NCI-H1092 treated with DMSO at 0.1 percent for 48 hours (cell line): ENCODE results near the gene IL1A.

Experiments
- DNase-seq: peaks from one replicate; lab custom pipeline; 2025; lab: John Stamatoyannopoulos, UW

Gene IL1A

GRCh38 chr2:112818094-112818902 lies 34.0 kb upstream of the IL1A start:
- no peak for DNase-seq

- DNase-seq, result no peak
Observed at GRCh38 chr2:112817082-112817689, 32.9 kb upstream of the IL1A start.

GRCh38 chr2:112814278-112814677 lies 30.0 kb upstream of the IL1A start:
- DNase-seq, result no peak

- DNase-seq, result no peak
Observed at GRCh38 chr2:112813280-112813966, 29.1 kb upstream of the IL1A start.

GRCh38 chr2:112812318-112813267 lies 28.3 kb upstream of the IL1A start:
- DNase-seq, result no peak

GRCh38 chr2:112811841-112812306 lies 27.6 kb upstream of the IL1A start:
- DNase-seq, result no peak

- no peak for DNase-seq
Observed at GRCh38 chr2:112811276-112811831, 27.1 kb upstream of the IL1A start.

GRCh38 chr2:112809112-112809511 lies 24.8 kb upstream of the IL1A start:
- no peak for DNase-seq

GRCh38 chr2:112807233-112807807 lies 23.0 kb upstream of the IL1A start:
- DNase-seq, result no peak

- no peak for DNase-seq
Observed at GRCh38 chr2:112805542-112805941, 21.2 kb upstream of the IL1A start.

- no peak for DNase-seq
Observed at GRCh38 chr2:112803691-112804521, 19.6 kb upstream of the IL1A start.

GRCh38 chr2:112800881-112801583 lies 16.7 kb upstream of the IL1A start:
- no peak for DNase-seq

GRCh38 chr2:112798979-112799975 lies 15.0 kb upstream of the IL1A start:
- no peak for DNase-seq

GRCh38 chr2:112796486-112796885 lies 12.2 kb upstream of the IL1A start:
- no peak for DNase-seq

- DNase-seq, result no peak
Observed at GRCh38 chr2:112795774-112796173, 11.5 kb upstream of the IL1A start.

GRCh38 chr2:112794841-112795240 lies 10.5 kb upstream of the IL1A start:
- no peak for DNase-seq

GRCh38 chr2:112794131-112794733 lies 9.9 kb upstream of the IL1A start:
- DNase-seq, result no peak

GRCh38 chr2:112793449-112793978 lies 9.2 kb upstream of the IL1A start:
- DNase-seq, result no peak
